NCI-H2107 treated with DMSO at 0.1 percent for 48 hours (cell line): Measurements from ENCODE around the gene TMEM63B.

Source experiments
- DNase-seq: peaks from one replicate; lab custom pipeline; 2025; ENCODE audit not compliant: unreplicated experiment; lab: John Stamatoyannopoulos, UW

TMEM63B gene

DNA sequence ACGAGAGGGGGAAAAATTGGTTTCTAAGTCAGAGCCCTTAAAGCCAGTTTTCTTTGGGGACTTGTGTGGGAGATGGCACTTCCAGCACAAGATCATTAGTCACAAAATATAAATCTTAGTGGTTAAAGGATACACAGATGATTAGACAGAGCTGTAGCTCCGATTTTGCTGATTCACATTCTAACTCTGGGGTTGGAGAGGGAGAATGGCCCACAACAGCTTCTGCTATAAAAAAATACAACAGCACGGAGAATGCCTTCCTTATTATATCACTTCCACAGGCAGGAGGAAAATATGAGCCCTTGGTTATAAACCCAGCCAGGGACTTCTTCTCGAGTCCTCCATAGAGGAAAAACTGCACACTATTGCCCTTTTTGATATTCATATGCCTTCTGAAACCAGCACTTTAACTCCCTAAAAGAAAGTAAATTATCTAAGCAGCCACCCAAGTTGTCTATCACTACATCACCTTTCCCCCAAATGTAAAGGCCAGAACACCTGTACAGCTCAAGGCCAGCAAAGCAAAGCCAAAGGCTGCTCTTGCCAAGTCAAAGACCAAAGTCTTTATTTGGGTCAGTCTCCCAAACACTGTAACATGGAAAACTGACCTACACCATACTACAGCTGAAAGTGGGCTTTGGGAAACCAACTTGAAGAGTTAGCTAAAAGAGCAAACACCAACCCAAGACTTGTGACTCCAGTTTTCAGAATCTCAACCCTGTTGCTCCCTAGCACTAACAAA is 10.5 kb upstream of the TMEM63B start:
- no peak for DNase-seq

DNA sequence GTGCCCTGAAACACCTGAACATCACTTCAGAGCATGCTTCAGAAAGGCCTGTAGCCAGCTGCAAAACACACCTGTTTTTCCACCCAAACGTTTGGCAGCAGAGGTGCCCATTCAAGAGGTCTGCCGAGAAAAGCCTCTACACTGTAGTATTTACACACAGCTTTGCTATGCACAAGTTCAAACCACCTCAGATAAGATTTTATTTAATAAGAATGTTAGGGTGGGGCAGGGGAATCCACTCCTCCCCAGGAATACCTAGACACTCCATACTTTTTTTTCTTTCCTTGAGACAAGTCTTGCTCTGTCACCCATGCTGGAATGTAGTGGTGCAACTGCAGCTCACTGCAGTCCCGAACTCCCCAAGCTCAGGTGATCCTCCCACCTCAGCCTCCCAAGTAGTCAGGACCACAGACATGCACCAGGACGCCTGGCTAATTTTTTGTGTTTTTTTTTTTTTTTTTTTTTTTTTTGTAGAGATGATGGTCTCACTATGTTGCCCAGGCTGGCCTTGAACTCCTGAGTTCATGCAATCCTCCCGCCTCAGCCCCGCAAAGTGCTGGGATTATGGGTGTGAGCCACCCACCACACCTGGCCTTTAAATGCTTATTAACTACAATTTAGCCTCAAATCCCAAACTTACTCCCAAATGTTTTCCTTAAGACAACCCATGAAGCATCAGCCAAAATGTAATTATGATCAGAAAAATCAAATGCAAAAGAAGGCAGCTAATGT is 9.8 kb upstream of the TMEM63B start:
- no peak for DNase-seq

DNA sequence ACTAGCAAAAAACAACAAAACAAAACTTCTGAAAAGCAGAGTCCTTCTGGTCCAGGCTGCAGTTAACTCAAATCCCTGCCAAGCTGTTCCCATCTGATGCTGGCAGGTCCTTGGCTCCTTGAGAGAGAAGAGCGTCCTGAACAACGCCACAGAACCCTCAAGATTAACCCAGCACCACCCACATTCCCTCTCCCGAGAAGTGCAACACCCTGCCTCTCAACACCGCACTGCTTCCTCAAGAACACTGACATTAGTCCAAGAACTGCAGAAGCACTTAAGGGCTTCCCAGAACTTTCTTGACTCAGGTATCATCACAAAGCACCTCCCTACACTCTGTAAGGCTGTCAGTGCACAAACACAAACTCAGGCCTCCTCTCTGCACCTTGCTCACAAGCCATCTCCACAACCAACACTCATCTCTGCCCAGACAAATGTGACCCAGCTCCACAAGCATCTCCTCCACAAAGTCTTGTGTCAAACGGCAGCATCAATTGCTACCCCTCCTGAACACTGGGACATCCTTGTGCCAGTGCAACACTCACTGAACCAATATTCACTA is 7.6 kb upstream of the TMEM63B start:
- DNase-seq = no peak

DNA sequence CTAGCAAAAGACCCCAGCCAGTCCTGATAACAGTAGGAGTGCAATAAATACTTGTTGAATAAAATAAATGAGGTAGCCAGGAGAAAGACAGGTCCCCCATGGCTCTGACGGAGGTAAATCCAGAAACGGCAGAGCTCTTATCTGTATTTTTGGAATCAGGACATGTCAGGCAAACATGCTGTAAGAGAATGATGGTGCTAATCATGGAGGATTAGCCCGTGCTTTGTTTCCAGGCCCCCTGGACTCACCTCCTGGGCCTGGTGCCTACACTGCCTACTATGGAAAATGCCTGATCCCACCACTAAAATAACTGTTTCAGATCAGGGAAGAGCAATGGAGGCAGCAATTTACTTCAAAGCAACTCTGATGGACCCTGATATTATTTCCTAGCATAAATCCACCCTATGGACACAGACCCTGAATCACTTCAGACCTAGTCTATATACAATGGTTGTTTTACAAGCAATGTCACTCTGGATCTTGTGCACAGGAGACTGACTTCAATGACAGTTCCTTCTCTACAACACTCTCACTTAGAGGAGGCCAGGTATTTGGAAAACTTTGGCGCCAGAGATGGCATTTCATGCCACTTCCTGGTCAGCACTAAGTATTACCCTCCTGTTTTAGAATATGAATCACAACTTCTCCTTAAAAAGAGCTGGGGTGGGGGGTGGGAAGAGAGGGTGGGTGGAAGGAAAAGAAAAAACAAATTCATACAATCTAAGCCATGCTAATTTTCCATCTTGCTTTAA is 6.5 kb upstream of the TMEM63B start:
- DNase-seq = no peak

DNA sequence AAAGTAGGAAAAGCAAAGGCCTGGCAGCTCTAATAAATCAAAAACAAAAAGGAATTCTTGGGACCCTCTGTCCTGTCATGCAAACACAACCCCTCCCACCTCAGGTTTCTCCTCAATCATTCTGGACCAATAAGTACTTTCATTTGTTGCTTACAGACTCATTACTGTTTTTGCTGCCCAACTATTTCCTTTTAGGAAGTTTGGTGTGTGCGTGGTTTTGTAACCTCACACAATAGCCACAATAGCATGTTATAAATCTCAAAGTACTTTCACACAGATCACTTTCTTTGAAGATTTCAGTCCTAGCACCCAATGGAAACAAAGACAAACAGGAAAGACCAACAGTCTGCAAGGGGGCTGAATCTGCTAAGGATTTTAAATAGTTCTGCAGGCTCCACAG is 4.6 kb upstream of the TMEM63B start:
- no peak for DNase-seq

DNA sequence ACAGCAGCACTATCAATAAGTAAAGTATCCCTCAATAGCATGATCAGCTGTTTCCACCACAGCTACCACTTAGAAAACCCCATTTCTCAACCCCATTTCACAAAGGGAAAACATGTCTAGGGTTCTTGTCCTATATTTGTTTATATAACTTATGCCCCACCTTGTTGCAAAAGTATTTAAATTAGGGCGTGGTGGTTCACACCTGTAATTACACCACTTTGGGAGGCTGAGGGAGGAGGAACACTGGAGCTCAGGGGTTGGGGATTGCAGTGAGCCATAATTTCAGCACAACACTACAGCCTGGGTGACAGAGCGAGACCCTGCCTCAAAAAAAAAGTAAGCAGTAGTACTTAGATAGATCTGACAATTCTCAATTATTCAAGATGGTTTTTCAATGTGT is 3.8 kb upstream of the TMEM63B start:
- DNase-seq = no peak

DNA sequence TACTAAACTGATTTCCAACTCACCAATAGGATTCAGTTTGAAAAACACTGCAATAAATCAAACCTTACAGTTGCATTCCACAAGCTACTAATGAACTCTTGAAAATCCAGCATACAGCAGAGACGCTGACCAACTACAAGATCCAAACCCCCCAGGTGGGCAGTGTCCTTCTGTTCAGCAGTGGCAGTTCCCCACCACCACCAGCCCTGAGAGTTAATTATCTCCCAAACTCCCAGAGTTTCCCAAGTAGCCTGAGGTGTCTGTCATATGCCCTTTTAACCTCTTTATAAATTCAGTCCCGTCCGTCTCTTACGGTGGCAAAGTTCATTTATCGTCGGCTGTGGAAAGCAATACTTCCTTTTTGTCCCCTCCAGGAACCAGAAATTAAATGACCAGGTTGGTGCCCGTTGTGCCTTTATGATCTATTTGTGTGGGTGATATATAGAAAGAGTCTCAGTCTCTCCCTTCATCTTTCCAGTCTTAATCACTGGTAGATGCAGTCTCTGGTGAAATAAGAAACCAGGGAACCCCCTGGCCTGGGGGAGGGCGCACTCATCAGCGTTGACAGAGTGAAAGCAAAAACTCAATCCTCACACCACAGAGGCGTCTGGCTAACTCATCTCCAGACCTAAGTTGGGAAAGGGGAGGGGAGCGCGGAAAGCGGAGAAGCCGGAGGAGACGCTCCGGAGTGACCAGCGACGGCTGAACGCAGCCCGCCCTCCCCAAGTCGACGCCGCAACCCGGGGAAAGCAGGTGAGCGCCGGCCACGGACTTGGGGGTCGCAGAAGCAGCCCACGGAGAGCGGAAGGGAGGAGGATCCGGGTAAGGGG is 819 bp upstream of the TMEM63B start:
- DNase-seq = peak; percentile 5

DNA sequence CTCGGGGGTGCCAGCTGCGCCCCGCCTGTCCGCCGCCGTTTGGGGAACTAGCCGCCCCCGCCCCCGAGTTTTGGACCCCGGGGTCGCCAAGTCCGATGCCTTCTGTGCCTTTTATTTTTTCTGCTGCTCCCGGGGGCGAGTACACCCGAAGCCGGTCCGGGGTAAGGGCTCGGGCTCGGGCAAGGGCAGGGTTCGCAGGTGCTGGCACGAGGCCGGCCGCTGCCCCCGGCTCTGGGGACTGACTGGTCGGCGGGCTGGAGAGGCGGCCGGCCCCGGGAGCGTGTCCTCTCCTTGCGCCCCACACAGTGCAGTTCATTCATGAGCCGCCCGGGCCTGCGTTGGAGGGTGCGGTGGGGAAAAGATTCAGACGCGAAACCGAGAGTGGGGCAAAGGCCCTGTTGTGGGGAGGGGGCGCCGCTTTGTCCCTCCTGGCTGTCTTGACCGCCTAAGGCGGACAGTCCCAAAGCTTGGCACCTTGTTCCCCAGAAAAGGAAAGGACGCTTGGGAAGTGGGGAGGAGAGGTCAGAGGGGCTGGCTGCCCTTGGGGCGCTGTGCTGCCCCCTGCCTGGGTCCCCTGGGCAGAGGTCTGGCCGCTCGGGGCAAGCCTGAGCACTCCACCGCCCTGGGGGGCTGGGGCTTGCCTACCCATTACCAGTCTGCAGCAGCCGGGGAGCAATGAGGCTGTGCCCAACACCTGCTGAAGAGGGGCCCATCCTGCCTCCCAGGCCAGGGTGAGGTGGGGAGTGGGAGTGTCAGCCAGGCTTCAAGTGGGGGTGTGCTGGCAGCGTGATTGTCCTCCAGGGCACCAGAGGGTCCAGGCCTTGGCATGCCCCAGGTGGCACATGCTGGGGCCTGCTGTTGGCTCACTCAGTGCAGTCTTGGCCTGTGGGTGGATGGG is 915 bp downstream of the TMEM63B start:
- DNase-seq = no peak

DNA sequence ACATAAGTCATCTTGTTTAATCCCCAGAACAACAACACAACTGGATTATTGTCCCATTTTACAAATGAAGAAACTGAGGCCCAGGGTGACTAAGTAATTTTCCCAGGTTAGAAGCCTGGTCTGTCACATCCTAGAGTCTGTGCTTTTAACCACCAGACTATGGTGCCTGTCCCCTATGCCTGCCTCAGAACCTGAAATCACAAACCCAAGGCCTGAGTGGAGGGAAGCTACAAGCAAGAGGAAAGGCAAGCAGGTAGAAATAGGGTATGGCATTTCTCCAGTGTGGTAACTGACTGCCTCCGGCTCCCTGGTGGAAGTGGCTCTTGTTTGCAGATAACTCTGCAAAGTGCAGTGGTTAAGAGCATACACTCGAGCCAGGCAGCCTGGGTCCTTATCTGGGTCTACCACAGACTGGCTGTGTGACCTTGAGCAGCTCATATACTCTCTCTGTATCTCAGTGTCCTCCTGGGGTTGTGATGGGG is 2.5 kb downstream of the TMEM63B start:
- no peak for DNase-seq

DNA sequence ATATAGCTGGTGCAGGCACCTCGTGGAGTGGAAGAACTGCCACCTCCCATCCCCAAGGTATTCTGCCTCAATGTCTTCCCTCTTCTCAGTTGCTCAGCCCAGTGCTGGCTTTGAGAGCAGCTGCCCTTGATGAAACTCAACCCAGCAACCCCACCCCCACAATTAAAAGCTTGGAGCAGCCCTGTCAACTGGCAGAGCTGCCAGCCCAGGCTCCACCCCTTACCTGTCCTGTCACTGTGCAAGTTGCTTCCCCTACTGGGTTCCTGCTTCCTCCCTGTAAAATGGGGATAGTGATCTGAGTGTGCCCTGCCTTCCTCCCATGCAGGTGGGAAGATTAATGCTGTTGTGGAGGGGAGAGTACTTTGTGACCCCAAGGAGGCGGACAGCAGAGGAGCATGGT is 4.5 kb downstream of the TMEM63B start:
- DNase-seq = peak; percentile 40

DNA sequence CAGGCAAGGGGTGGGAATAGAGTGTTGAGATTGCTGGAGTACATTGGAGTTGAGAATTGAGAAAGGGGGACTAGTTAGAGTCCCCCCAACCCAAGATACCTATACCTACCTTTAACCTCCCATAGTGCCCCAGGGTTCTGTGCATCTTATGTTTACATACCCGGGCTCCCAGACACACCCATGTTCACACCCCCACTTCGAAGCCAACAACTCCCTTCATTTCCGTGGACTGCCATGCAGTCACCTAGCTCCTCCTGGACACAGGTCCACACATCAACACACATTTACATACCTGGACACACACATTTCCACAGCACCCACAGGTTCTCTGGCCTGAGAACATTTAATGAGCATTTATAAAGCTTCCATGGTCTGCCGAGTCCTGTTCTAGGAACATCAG is 5.1 kb downstream of the TMEM63B start:
- DNase-seq = no peak

DNA sequence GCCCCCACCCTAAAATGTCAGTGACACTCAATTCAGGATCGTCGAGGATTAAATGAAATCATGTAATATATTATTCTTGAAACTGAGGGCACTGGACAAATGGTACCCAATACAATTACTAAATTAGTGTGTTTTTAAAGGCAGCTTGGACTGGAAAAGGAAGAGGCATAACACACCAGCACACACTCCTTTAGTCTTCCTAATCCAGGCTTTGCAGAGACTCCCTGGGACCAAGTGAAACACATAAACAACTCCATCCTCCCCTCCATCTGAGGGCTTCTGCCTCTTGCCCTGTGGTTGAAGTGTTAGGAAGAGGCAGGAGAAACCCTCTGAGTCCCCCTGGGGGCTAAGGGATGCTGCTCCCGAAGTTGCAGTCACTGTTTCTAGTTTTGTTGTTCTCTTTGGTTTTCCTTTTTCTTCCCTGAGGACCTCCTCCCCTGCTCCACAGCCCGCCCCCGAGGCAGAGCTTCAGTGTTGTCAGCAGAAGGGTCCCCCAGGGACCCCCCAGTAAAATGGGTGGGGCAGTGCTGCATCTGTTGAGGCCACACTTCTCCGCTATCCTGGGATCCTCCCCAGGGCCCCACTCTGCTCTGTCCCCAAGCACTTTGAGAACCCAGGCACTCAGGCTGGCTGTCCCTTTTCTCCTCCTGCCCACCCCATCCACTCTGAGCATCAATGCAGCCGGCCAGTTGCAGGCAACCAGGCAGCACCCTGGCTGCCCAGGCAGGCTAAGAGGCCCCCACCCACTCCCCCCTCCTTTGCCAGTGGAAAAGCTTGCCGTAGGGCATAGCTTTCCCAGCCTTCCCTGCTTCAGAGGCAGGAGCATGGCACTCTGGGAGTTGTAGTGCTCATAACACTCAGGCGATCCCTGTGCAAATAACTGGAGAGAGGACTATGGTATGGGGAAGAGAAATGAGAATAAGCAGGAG is 5.9 kb downstream of the TMEM63B start:
- no peak for DNase-seq

DNA sequence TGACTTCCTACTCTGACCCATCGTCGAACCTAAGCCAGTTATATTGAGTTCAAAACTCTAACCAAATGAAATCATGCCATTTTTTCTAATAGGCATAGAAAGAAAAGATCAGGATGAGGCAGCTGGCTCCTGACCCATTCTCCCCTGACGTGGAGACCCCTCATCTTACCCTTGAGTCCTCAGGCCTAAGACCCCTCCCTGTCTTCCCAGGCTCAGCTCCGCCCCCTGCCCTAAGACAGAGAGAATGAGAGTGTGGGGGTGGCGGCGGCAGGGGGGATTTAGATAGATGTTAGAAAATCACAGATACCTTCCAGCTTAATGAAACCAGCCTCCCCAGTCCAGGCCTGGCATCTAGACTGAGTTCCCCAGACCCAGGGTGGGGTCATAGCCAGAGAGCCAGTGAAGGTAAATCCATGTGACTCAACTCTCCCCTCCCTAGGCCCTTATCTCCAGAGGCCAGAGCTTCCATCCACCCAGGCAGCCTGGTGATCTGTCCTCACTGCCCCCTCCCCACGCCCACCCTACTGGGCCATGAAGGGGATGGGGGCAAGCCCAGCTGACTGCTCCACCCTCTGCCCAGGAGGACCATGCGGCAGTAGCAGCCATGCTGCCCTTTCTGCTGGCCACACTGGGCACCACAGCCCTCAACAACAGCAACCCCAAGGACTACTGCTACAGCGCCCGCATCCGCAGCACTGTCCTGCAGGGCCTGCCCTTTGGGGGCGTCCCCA is 6.8 kb downstream of the TMEM63B start:
- no peak for DNase-seq

DNA sequence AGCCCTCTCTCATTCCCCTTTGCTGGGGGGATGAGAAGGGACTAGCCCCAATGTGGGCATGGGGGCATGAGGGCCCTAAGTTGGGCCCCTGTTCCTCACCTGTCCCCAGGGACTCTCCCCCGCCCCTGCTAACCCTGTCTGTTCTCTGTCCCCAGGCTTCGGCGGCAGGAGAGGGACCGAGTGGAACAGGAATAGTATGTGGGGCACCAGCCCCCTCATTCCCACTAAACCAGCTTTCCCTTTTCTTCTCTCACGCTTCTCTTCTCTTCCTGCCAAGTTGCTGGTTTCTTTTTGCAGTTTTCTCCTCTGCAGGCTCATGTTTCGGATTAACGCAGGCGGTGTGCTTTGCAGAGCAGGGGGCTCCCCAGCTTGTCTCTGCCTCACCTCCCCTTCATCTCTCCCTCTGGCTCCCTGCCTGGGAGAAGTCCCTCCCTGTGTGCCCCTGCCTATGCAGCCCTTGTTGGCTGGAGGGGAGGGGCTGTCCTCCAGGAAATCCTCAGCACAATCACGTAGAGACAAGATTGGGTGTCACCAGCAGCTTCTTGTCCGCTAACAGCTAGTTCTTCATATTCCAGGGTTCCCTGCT is 7.9 kb downstream of the TMEM63B start:
- no peak for DNase-seq

DNA sequence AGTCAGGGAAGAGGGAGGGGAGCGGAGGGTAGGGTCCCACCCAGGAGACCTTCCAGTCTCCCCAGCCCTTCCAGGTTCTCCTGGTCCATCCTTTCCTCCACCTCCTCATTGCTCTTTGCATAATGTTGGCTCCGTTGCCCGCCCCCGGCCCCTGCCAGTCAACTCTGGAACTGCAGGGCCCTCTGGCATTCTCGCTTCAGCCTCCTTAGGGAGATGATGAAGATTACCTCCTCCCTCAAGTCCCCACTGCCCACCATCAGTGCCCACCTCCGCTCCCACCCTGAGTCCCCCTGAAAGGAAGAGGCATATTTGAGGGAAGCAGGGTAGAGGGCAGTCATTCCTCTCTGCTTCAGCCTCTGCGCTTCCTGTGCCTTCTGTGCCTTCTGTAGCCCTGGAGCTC is 8.5 kb downstream of the TMEM63B start:
- no peak for DNase-seq

DNA sequence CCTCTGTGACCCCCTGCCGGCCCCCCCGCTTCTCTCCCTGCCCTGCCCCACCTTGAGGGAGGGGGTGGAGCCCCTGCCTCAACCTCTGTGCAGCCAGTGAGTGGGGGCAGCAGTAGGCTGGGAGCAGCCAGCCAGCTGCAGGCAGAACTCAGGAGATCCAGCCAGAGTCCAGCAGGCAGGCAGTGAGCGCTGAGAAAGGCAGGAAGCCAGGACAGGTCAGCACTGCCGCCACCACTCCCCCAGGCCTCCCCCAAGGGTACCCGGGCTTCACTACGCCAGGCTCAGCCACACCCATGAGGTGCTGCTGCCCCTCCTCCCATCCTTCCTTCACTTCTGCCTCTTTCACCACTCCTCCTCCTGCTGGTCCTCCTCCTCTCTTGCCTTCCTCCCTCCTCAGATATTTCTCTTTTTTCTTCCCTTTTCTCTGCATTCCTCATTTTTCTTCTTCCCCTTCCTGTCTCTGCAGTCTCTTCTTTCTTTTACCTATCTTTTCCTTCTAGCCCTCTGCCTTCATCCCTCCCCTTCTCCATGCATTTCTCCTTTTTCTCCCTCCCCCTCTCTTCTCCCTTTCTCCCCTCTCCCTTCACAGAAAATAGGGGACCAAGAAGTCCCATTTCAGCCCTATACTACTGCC is 11.5 kb downstream of the TMEM63B start:
- DNase-seq = no peak

DNA sequence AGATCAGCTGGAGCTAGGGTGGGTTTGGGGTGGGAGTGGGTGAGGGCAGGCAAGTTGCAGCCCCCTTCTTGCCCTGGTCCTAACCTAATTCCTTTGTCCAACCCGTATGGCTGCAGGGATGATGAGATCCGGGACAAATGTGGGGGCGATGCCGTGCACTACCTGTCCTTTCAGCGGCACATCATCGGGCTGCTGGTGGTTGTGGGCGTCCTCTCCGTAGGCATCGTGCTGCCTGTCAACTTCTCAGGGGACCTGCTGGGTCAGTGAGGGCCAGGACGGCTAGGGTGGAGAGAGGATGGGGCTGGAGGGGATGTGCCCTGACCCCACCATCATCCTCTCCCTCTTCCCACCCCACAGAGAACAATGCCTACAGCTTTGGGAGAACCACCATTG is 12.0 kb downstream of the TMEM63B start:
- no peak for DNase-seq
